BE2C (cell line): ENCODE data around the gene MAMLD1.

Experiments
- DNase-seq: peaks from one replicate; pipeline ENCODE4 v3.0.0-alpha.2; 2020
- H3K27me3 ChIP-seq: fragments of 250-450 bp; sonication (Bioruptor Pico); 2 replicates; pipeline ENCODE4 v1.5.1; 2020; ENCODE audit warnings: mild to moderate bottlenecking
- H3K36me3 ChIP-seq: fragments of 250-450 bp; sonication (Bioruptor Pico); 2 replicates; pipeline ENCODE4 v1.5.1; 2020; ENCODE audit warnings: mild to moderate bottlenecking
- H3K4me1 ChIP-seq: fragments of 250-450 bp; sonication (Bioruptor Pico); 2 replicates; pipeline ENCODE4 v1.5.1; 2020
- H3K4me3 ChIP-seq: 2 replicates; pipeline ENCODE4 v1.5.1; 2011; ENCODE audit warnings: low read depth, low read length
- H3K9me3 ChIP-seq: fragments of 250-450 bp; sonication (Bioruptor Pico); 2 replicates; pipeline ENCODE4 v1.5.1; 2020
- TF ChIP-seq, protein P1 (sequence below): IDR thresholded peaks from 2 replicates; pipeline ENCODE4 v1.5.1; 2012; ENCODE audit warnings: mild to moderate bottlenecking, low read depth, low read length

Gene MAMLD1

GRCh38 chrX:150515801-150516200 is 152.7 kb downstream of the MAMLD1 start:
- Histone ChIP-seq H3K4me1 (no peaks in the 10 kb centered on the region), H3K36me3 (no peaks in the 10 kb centered on the region), H3K4me3 (no peak overlapping the region), H3K27me3 (no peaks in the 10 kb centered on the region), H3K9me3 (no peaks in the 10 kb centered on the region)
- TF ChIP-seq, protein P1, sequence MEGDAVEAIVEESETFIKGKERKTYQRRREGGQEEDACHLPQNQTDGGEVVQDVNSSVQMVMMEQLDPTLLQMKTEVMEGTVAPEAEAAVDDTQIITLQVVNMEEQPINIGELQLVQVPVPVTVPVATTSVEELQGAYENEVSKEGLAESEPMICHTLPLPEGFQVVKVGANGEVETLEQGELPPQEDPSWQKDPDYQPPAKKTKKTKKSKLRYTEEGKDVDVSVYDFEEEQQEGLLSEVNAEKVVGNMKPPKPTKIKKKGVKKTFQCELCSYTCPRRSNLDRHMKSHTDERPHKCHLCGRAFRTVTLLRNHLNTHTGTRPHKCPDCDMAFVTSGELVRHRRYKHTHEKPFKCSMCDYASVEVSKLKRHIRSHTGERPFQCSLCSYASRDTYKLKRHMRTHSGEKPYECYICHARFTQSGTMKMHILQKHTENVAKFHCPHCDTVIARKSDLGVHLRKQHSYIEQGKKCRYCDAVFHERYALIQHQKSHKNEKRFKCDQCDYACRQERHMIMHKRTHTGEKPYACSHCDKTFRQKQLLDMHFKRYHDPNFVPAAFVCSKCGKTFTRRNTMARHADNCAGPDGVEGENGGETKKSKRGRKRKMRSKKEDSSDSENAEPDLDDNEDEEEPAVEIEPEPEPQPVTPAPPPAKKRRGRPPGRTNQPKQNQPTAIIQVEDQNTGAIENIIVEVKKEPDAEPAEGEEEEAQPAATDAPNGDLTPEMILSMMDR, result no peak
- DNase-seq, result no peak

DNA sequence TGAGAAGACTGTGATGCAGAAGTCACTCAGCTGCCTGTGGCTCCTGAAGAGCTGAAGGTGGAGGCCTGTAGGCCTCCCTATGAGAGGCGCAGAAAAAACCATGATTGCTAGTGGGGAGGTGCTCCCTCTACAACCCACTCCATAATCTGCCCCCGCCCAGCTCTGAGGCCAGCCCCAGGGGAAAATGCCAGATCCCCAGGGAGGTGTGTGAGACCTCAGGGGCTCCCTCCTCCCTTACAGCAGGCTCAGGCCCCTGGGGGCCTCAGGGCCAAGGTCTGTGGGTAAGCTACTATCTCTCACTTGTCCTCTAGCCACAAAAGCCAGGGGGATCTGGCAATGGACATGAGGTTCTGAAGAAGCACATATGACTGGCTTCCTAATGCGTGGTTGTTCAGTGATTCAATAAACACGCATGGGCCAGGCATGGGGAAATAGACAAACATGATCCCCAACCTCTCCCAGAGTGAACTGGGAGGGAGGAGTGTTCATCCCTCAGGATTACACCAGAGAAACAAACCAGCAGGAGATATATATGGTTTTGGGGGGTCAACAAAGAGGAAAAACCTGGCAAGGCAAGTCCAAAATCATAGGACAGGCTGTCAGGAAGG is 154.3 kb downstream of the MAMLD1 start:
- Histone ChIP-seq H3K27me3 (no peaks in the 10 kb centered on the region), H3K4me1 (no peaks in the 10 kb centered on the region), H3K9me3 (no peaks in the 10 kb centered on the region), H3K36me3 (no peaks in the 10 kb centered on the region), H3K4me3 (no peak overlapping the region)
- TF ChIP-seq, protein P1, result no peak
- DNase-seq, result no peak

GRCh38 chrX:150522494-150522893 is 159.4 kb downstream of the MAMLD1 start:
- no peaks in the 10 kb centered on the region for H3K9me3 ChIP-seq

DNA sequence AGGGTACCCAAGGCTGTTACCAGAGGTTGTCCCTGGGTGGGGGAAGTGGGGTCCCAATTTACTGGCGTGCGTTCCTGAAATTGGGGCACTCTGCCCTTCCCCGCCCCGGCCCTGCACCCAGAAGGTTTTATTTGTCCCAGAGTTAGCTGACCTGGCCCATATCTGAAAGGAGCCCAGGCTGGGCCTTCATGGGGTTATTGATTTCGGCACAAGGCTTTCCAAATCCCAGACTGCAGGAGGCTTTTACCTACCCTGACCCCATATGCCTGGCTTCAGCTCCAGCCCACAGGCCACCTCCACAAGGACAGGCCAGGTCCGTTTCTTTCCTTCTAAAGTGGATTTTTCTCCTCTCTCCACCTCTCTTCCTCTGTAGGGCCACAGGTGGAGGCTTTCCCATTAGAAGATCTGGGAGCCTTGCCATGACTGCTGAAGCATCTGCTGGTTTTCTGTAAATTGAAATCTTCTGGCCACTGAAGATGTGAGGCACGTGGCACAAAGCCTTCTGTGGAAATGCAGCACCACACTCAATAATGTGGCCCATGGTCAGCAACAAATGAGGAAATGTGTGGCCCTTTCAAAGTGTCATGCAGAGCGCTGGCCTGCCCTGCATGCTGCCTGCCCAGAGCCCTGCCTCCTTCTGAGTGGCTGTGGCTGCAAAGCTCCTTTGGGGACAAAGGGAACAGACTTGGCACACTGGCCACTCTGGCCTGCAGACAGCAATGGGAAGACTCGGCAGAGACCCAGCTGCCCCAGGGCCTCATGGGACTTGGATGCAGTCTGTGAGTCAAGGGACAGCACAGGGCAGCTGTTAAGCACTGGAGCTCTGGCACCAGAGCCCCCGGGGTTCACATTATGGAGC is 162.2 kb downstream of the MAMLD1 start:
- no peak for DNase-seq
- H3K9me3 ChIP-seq, result no peaks in the 10 kb centered on the region
- H3K4me3 ChIP-seq, result no peak overlapping the region
- no peaks in the 10 kb centered on the region for H3K27me3 ChIP-seq
- no peaks in the 10 kb centered on the region for H3K36me3 ChIP-seq
- no peaks in the 10 kb centered on the region for H3K4me1 ChIP-seq
- TF ChIP-seq, protein P1, result no peak

More at GRCh38 chrX:150522494-150522893, 159.4 kb downstream of the MAMLD1 start:
- TF ChIP-seq, protein P1, result no peak
- H3K36me3 ChIP-seq, result no peaks in the 10 kb centered on the region
- no peaks in the 10 kb centered on the region for H3K4me1 ChIP-seq
- no peak overlapping the region for H3K4me3 ChIP-seq
- H3K27me3 ChIP-seq, result no peaks in the 10 kb centered on the region
- no peak for DNase-seq

- H3K36me3 ChIP-seq, result no peaks in the 10 kb centered on the region
- no peaks in the 10 kb centered on the region for H3K27me3 ChIP-seq
- TF ChIP-seq, protein P1, result no peak
- no peaks in the 10 kb centered on the region for H3K4me1 ChIP-seq
- H3K9me3 ChIP-seq, result no peaks in the 10 kb centered on the region
- H3K4me3 ChIP-seq, result no peak overlapping the region
- DNase-seq, result no peak
These were observed 163.6 kb downstream of the MAMLD1 start for GRCh38 chrX:150526692-150527091.

GRCh38 chrX:150527108-150527507 is 164.0 kb downstream of the MAMLD1 start:
- no peaks in the 10 kb centered on the region for H3K4me1 ChIP-seq
- no peaks in the 10 kb centered on the region for H3K27me3 ChIP-seq
- no peaks in the 10 kb centered on the region for H3K9me3 ChIP-seq
- no peak for DNase-seq
- TF ChIP-seq, protein P1, result no peak
- no peak overlapping the region for H3K4me3 ChIP-seq
- no peaks in the 10 kb centered on the region for H3K36me3 ChIP-seq
